Stimulated activated CD8-positive, alpha-beta memory T cell treated with anti-CD3 and anti-CD28 coated beads, Interleukin-4, amount 100 ng/mL, for 1 hour (primary cell): ENCODE measurements around the gene DEFB116.
"Not testable (repeated sequence)": the region's sequence is repeated elsewhere in the genome, so short reads cannot be mapped to it uniquely, and the experiment has no call there.

Source experiments
- DNase-seq, 2 donors: peaks; one replicate each; pipeline ENCODE4 v3.0.0-alpha.2; 2020; ENCODE audit warnings: low read depth in 2 of 2, low spot score in 1 of 2

DEFB116 gene, protein sequence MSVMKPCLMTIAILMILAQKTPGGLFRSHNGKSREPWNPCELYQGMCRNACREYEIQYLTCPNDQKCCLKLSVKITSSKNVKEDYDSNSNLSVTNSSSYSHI

DNA sequence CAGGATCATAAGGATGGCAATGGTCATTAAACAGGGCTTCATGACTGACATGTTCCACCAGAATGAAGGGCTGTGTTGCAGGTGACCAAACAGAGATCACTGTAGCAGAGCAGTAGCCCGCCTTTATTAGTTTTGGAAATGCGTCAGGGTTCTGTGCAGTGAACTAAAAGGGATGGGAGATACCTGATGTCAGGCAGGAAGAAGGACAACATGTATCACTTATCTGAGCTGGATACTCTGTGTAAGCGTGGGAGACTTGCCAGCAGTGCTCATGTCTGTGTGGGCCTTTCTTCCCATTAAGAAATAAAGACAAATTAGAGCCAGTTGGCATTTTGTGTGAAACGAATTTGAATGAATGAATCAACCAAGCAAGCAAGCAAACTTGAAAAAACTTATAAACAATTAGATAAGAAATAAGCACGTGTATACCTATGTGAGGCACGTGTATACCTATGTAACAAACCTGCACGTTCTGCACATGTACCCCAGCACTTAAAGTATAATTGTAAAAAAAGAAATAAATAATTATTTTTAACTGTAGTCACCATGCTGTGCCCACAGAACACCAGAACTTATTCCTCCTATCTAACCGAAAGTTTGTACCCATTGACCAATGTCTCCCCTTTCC is at the start of gene DEFB116:
Gene DEFB116, minus strand, starts transcription at position 51 of the 628 bp plus-strand sequence. Its CDS starts 0 bp downstream, at position 51.
- DNase-seq: no peak

- no peak for DNase-seq
Measured at GRCh38 chr20:31355981-31356380, 47.6 kb upstream of the DEFB116 start.

DNA sequence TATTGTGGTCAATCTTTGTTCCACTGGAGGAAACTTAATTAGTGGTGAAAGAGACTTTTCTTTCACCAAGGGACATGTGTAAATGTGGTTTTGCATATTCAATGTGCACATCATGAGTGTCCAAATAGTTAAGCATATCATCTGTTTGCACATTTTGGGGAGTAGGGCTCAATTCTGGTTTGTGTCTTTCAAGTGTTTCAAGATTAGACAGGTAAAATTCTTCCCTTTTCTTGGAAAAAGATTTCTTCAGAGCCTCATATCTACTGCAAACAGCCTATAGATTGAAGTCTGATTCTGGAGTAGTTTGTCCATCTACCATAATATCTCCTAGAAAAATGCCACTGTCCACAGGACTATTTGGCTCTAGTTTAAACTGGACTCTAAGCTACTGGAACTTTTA is 33.1 kb upstream of the DEFB116 start:
- no peak for DNase-seq

GRCh38 chr20:31330893-31331292 is 22.5 kb upstream of the DEFB116 start:
- DNase-seq: no peak

DNA sequence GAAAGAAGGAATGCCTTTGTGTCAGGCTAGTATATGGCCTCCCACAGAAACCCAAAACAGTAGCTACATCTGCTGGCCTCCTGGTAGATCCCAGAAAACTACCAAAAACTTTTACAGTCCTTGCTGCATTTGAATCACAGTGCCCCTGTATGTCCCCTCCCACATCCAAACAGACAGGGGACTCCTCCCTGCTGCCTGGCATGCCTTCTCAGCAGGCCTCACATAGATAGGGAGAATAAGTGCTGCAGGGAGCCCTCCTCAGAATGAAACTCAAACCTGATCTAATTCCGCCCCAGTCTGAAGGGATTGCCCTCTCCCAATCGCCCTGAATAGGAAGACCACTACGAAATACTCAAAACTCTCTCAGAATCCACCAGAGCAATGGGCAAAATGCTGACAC is 14.1 kb upstream of the DEFB116 start:
- no peak for DNase-seq

- DNase-seq: not testable (repeated sequence)
Measured at GRCh38 chr20:31284964-31285363, 23.4 kb downstream of the DEFB116 start.

- no peak for DNase-seq
Measured at GRCh38 chr20:31278178-31278577, 30.2 kb downstream of the DEFB116 start.

DNA sequence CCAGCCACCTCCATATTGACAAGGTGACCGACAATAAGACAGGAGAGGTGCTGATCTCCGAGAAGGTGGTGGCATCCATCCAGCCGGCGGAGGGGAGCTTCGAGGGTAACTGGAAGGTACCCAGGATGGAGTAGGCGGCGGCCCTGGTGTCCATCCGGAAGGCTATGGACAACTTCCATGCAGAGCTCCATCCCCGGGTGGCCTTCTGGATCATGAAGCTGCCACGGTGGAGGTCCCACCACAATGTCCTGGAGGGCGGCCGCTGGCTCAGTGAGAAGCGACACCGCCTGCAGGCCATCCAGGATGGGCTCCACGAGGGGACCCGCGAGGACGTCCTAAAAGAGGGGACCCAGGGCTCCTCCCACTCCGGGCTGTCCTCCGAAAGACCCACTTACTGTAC is 33.9 kb downstream of the DEFB116 start:
- no peak for DNase-seq

GRCh38 chr20:31260326-31260932 is 48.0 kb downstream of the DEFB116 start:
- DNase-seq: no peak

- no peak for DNase-seq
Measured at GRCh38 chr20:31257364-31257763, 51.0 kb downstream of the DEFB116 start, which contains the start of gene DEFB115. DEFB115 (plus strand) TSS chr20:31257664; CDS start chr20:31257664, 0 bp downstream.

DNA sequence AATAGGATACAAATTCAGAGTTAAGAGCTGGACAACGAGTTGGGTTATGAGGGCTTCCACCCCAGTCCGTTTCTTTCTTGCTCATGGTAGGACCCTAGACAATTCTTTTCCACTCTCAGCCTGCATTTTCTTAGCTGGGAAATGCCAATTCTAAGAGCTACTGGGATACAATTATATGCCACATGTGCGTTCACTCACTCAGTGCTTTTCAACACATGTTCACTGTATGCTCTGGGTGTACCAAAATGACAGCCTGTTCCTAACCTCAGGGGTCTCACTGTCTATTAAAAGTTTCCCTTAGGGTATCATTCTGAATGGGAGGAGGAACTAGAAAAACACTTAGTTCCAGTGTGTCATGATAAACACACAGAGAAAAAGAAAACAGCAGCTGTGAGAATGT is 51.4 kb downstream of the DEFB116 start:
- no peak for DNase-seq
